ENCODE measurements around the gene TMEM203.

DNA sequence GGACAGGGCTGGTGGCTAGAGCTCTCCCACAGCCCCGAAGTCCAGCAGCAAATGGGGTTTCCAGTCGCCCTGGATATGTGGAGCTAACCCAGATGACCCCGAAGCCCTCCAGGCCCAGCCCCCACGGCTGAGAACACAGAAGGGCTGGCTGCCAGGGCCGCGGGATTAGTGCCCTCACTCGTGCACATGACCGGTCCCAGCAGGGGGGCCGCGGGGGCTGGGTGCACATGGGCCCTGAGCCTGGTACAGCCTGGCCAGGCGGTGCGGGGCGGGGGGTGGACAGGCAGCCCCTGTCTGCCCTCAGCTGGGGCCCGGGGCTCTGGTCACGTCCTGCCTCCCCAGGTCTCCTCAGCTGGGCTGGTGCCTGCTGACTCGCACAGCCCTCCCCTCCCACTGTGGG is 11.1 kb downstream of the TMEM203 start:
- TF ChIP-seq POLR2A (IDR thresholded peaks at IDR 0.05) = no peak
- TF ChIP-seq, protein P1, sequence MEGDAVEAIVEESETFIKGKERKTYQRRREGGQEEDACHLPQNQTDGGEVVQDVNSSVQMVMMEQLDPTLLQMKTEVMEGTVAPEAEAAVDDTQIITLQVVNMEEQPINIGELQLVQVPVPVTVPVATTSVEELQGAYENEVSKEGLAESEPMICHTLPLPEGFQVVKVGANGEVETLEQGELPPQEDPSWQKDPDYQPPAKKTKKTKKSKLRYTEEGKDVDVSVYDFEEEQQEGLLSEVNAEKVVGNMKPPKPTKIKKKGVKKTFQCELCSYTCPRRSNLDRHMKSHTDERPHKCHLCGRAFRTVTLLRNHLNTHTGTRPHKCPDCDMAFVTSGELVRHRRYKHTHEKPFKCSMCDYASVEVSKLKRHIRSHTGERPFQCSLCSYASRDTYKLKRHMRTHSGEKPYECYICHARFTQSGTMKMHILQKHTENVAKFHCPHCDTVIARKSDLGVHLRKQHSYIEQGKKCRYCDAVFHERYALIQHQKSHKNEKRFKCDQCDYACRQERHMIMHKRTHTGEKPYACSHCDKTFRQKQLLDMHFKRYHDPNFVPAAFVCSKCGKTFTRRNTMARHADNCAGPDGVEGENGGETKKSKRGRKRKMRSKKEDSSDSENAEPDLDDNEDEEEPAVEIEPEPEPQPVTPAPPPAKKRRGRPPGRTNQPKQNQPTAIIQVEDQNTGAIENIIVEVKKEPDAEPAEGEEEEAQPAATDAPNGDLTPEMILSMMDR (IDR thresholded peaks at IDR 0.05) = no peak
